Activated CD8-positive, alpha-beta T cell treated with anti-CD3 and anti-CD28 coated beads for 36 hours (primary cell): ENCODE data around the gene EPO. TPM values are rescaled to one million over a fixed set of nuclear protein-coding genes. Genes with fewer than 3 reads are reported as not detected.
A peak's percentile ranks its signal among the peaks of the same experiment; 100 is the strongest.
"Not testable (repeated sequence)": the region's sequence is repeated elsewhere in the genome, so short reads cannot be mapped to it uniquely, and the experiment has no call there.

Experiments
- ATAC-seq: fragments of 200-7000 bp; cut with Tn5 transposase; one replicate; pipeline ENCODE4 v1.10.0; 2021; ENCODE audit warnings: mild to moderate bottlenecking, moderate library complexity
- CTCF ChIA-PET: fragments of 350-600 bp; sonication (Branson Sonifier 250); formaldehyde crosslinking; loops from one replicate; lab custom pipeline; 2021; ENCODE audit warnings: antibody characterized with exemption; lab: Charles Lee
- POLR2A ChIA-PET: fragments of 350-600 bp; sonication (Branson Sonifier 250); formaldehyde crosslinking; loops from one replicate; lab custom pipeline; 2021; ENCODE audit warnings: antibody characterized with exemption; lab: Charles Lee
- DNase-seq: peaks from one replicate; pipeline ENCODE4 v3.0.0-alpha.2; 2020
- H3K27ac Mint-ChIP-seq: one replicate; pipeline ENCODE4 v1.8.0; 2021; ENCODE audit warnings: mild to moderate bottlenecking, mixed read lengths
- H3K27me3 Mint-ChIP-seq: one replicate; pipeline ENCODE4 v1.8.0; 2021; ENCODE audit warnings: mixed read lengths
- H3K36me3 Mint-ChIP-seq: one replicate; pipeline ENCODE4 v1.8.0; 2021; ENCODE audit warnings: low read depth, mixed read lengths
- H3K4me1 Mint-ChIP-seq: one replicate; pipeline ENCODE4 v1.8.0; 2021; ENCODE audit warnings: low read depth, mixed read lengths
- H3K4me3 Mint-ChIP-seq: one replicate; pipeline ENCODE4 v1.8.0; 2021; ENCODE audit warnings: mild to moderate bottlenecking, moderate library complexity, mixed read lengths
- H3K9me3 Mint-ChIP-seq: one replicate; pipeline ENCODE4 v1.8.0; 2021; ENCODE audit warnings: mixed read lengths
- intact Hi-C: fragments of 100-400 bp; cut with micrococcal nuclease; formaldehyde crosslinking; loops from one replicate; pipeline ENCODE4 v1.10.0; 2022
- total RNA-seq, 2 experiments: library from RNA; stranded (reverse); gene quantifications; one replicate each; pipeline ENCODE4 v1.2.3, GENCODE V29; 2021
- TF ChIP-seq, protein P1 (sequence below): fragments of 200-600 bp; IDR thresholded peaks from one replicate; pipeline ENCODE4 v1.8.0; 2022; ENCODE audit warnings: antibody characterized with exemption, mild to moderate bottlenecking

The EPO gene
- total RNA-seq, 2 experiments from 2014 or later = not detected

DNA sequence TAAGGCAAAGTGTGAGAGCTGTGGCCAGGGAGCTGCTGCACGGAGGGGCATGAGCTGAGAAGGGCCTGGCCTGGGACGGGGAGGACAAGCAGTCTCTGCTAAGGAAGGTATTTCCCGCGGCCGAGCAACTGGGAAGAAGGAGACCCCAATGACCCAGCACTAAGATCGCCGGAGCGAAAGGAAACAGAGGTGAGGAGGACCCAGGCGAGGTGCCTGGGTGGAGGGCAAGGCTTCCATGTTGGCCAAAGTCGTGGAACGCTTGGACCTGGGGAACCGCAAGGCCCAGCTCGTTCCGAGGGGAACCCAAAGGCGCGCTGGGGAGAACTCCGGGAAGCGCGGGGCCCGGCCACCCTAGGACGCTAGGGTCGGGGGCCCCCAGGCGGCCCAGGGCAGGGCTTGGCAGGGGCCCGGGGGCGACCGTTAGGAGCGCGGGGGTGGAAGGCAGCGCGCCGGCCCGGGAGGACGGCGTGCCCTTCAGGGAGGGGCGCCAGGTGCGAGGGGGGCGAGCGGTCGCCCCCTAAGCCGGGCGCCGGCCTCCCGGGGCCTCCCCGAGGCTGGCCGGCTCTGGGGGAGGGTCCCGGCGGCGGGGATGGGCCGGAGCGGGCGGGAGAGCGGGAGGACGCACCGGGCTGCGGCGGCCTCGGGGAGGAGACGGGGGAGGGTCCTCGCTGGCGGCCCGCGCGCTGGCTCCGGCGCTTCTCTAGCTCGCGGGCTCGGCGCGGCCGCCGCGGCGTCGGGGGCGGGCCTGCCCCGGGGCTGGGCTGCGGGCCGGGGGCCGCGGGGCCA, 26.8 kb upstream of the EPO start:
- peaks cover 46% of the 10 kb centered on the region for H3K4me1 Mint-ChIP-seq
- H3K4me3 Mint-ChIP-seq = peak overlapping the region; percentile 88
- POLR2A ChIA-PET = interaction anchor here (0.6 to 8.3 kb wide), 9 partner anchors 8 to 1130 kb away, joined by 3 to 94 read pairs (median 4); partner anchors contain the start of gene POP7
- H3K9me3 Mint-ChIP-seq = no peaks in the 10 kb centered on the region
- peaks cover 11% of the 10 kb centered on the region for H3K36me3 Mint-ChIP-seq
- H3K27ac Mint-ChIP-seq = peak overlapping the region; percentile 91
- DNase-seq (peak; percentile 22), ATAC-seq (peak; percentile 32)
- TF ChIP-seq, protein P1, sequence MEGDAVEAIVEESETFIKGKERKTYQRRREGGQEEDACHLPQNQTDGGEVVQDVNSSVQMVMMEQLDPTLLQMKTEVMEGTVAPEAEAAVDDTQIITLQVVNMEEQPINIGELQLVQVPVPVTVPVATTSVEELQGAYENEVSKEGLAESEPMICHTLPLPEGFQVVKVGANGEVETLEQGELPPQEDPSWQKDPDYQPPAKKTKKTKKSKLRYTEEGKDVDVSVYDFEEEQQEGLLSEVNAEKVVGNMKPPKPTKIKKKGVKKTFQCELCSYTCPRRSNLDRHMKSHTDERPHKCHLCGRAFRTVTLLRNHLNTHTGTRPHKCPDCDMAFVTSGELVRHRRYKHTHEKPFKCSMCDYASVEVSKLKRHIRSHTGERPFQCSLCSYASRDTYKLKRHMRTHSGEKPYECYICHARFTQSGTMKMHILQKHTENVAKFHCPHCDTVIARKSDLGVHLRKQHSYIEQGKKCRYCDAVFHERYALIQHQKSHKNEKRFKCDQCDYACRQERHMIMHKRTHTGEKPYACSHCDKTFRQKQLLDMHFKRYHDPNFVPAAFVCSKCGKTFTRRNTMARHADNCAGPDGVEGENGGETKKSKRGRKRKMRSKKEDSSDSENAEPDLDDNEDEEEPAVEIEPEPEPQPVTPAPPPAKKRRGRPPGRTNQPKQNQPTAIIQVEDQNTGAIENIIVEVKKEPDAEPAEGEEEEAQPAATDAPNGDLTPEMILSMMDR = no peak
- H3K27me3 Mint-ChIP-seq = no peaks in the 10 kb centered on the region
- CTCF ChIA-PET = interaction anchor here (1.1 to 10.1 kb wide), 13 partner anchors 12 to 134 kb away, joined by 3 to 162 read pairs (median 13); partner anchors contain the start of genes ACTL6B, FBXO24, GNB2 and LRCH4
- intact Hi-C loops = loop anchor here (10.0 kb wide), 1 partner anchor 219 kb away; the partner anchor contains the start of gene TSC22D4

DNA sequence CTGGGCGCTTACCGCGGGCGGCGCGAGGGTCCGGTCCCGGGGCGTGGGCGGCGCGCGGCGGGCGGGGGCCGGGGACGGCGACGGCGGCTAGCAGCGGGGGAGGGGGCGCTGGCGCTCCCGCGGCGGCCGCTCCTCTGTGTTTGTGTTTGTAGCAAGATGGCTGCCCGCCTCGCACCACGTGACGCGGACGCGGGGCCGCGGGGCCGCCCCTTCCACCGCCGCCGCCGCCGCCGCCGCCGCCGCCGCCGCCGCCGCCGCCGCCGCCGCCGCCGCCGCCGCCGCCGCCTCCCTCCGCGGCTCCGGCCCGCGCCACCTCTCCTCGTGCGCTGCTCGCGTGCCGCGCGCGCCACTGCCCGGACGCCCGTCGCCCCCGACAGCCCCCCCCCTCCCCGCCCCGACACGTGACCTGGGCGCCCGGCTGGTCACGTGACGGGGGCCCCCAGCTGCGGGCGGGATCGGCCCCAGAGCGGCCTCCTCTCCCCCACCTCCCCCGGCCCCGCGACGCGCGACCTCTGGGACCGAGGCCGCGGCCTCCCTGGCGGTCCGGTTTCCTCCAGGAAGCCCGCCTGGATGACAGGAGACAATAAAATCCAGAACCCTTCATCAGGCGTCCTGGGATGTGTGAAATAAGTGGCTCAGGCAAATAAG, 26.0 kb upstream of the EPO start, which contains the start of gene GIGYF1:
GIGYF1 (minus strand) TSS at position 153 of the 648 bp plus-strand sequence. CDS start 6,012 bp downstream, outside the sequence.
- ChIA-PET CTCF (interaction anchor here (4.1 to 10.1 kb wide), 2 partner anchors 11 to 60 kb away, joined by 46 to 162 read pairs; partner anchors contain the start of gene POP7), POLR2A (interaction anchor here (1.4 to 8.3 kb wide), 4 partner anchors 11 to 20 kb away, joined by 3 to 94 read pairs (median 20); partner anchors contain the start of gene POP7)
- DNase-seq (peak; percentile 79), ATAC-seq (peak; percentile 53)
- TF ChIP-seq, protein P1 = no peak
- Mint-ChIP-seq H3K27ac (peak within 1 kb of the TSS; percentile 91), H3K9me3 (no peaks in the 10 kb centered on the region), H3K4me1 (peaks cover 40% of the 10 kb centered on the region), H3K36me3 (peaks cover 11% of the 10 kb centered on the region), H3K4me3 (peak within 1 kb of the TSS; percentile 88), H3K27me3 (no peaks in the 10 kb centered on the region)
- intact Hi-C loops = loop anchor here (10.0 kb wide), 1 partner anchor 219 kb away; the partner anchor contains the start of gene TSC22D4

DNA sequence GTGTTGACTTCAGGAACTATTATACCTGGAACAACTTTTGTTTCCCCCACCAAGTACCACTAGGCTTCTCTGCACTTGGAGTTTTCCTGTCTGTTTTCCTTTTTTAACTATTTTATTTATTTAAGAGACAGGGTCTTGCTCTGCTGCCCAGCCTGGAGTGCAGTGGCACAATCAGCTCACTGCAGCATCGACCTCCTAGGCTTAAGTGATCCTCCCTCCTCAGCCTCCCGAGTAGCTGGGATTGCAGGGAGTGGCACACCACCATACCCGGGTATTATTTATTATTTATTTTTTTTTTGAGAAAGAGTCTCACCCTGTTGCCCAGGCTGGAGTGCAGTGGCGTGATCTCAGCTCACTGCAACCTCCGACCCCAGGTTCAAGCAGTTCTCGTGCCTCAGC, 24.1 kb upstream of the EPO start:
- Mint-ChIP-seq H3K27me3 (peaks cover 1% of the 10 kb centered on the region), H3K4me3 (peak overlapping the region; percentile 62), H3K36me3 (peaks cover 11% of the 10 kb centered on the region), H3K4me1 (peaks cover 30% of the 10 kb centered on the region), H3K9me3 (no peaks in the 10 kb centered on the region), H3K27ac (peak overlapping the region; percentile 73)
- CTCF ChIA-PET = interaction anchor here (0.7 to 10.1 kb wide), 3 partner anchors 9 to 105 kb away, joined by 3 to 162 read pairs (median 4); partner anchors contain the start of gene POP7
- intact Hi-C loops = loop anchor here (10.0 kb wide), 1 partner anchor 221 kb away; the partner anchor contains the start of gene TSC22D4
- TF ChIP-seq, protein P1 = no peak
- POLR2A ChIA-PET = interaction anchor here (2.2 to 3.0 kb wide), 2 partner anchors 9 to 156 kb away, joined by 4 to 19 read pairs; partner anchors contain the start of genes POP7 and SLC12A9
- DNase-seq = no peak
- no peak for ATAC-seq

DNA sequence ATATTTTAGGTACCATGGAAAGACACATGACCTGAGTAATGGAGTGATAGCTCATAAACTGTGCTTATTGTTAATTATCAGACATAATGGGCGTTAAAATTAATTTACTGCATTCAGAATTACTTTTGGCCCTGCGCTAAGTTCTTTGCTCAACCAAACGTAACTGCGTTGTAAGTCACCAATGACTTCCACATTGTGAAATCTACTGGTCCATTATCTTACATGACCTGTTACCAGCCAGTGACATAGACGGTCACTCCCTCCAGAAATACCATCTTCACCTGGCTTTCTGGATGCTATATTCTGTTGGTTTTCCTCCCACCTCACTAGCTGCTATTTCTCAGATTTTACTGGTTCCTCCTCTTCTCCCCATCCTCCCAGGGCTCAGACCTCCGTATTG, 21.2 kb upstream of the EPO start:
- Mint-ChIP-seq H3K27ac (no peak overlapping the region), H3K4me3 (no peak overlapping the region), H3K9me3 (no peaks in the 10 kb centered on the region), H3K4me1 (peaks cover 12% of the 10 kb centered on the region), H3K36me3 (no peaks in the 10 kb centered on the region), H3K27me3 (peaks cover 1% of the 10 kb centered on the region)
- ChIA-PET CTCF (interaction anchor here (1.1 kb wide), 1 partner anchor 154 kb away, joined by 5 read pairs; the partner anchor contains the start of gene SLC12A9), POLR2A (interaction anchor here (0.9 to 1.0 kb wide), 2 partner anchors 17 to 388 kb away, joined by 3 to 5 read pairs; no protein-coding TSS in a partner anchor)
- TF ChIP-seq, protein P1 = no peak
- no peak for DNase-seq
- ATAC-seq = no peak
- intact Hi-C loops = loop anchor here (10.0 kb wide), 1 partner anchor 224 kb away; the partner anchor contains the start of gene TSC22D4

DNA sequence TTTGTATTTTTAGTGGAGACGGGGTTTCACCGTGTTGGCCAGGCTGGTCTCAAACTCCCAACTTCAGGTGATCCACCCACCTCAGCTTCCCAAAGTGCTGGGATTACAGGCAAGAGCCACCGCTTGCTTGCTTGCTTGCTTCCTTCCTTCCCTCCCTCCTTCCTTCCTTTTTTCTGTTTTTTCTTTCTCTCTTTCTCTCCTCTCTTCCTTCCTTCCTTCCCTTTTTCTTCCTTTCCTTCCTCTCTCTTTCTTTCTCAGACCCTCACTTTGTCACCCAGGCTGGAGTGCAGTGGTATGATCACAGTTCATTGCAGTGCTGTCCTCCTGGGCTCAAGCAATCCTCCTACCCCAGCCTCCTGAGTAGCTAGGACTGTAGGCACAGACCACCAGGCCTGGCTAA, 19.2 kb upstream of the EPO start:
- POLR2A ChIA-PET, H3K4me3 Mint-ChIP-seq, ATAC-seq, H3K27me3 Mint-ChIP-seq, H3K9me3 Mint-ChIP-seq, H3K36me3 Mint-ChIP-seq, H3K4me1 Mint-ChIP-seq, H3K27ac Mint-ChIP-seq, intact Hi-C loops, DNase-seq: not testable (repeated sequence)
- CTCF ChIA-PET = interaction anchor here (0.9 to 9.9 kb wide), 2 partner anchors 9 to 67 kb away, joined by 4 to 162 read pairs; partner anchors contain the start of gene GIGYF1
